ES-I3 (cell line): ENCODE results near the gene F9.

Experiments used
- H3K36me3 ChIP-seq: 2 replicates; pipeline ENCODE4 v1.6.1; 2013; ENCODE audit warnings: mild to moderate bottlenecking, low read length, control low read depth, moderate library complexity; ENCODE audit not compliant: insufficient read depth
- H3K4me1 ChIP-seq: 2 replicates; pipeline ENCODE4 v1.6.1; 2013; ENCODE audit warnings: mild to moderate bottlenecking, control low read depth, low read length; ENCODE audit not compliant: insufficient read depth
- H3K9ac ChIP-seq: 2 replicates; pipeline ENCODE4 v1.6.1; 2013; ENCODE audit warnings: low read depth, mild to moderate bottlenecking, low read length, moderate library complexity
- H3K9me3 ChIP-seq: 2 replicates; pipeline ENCODE4 v1.6.1; 2013; ENCODE audit warnings: mild to moderate bottlenecking, low read length, moderate library complexity; ENCODE audit not compliant: control insufficient read depth, insufficient read depth

The F9 gene

DNA sequence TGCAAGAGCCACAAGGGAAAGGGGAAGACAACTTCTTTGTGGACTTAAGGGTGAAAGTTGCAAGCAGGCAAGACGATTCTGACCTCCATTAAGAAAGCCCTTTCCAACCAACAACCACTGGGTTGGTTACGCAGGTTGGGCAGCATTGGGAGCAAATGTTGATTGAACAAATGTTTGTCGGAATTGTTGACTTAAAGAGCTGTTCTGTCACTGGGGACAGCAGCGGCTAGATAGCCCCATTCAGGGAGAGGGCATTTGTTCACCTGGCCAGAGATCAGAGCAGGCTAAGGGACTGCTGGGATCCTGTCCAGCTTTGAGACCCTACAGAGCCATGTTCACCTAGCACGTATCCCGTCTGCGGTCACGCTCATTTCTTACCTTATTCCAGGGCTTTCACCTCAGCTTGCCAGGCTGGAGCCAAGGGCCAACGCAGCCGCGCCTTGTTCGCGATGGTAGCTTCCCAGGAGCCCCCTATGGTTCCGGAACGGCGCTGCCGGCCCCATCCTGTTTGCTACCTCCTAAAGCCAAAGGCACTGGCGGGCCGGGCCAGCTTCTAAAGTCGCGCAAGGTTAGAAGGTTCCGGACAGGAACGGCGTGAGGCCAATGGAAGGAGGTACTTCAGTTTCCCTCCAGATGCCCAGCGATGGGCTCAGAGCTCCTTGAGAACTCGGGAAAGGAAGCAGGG lies 24.6 kb downstream of the F9 start:
- Histone ChIP-seq H3K36me3 (no peaks in the 10 kb centered on the region), H3K9me3 (no peaks in the 10 kb centered on the region), H3K9ac (no peak overlapping the region), H3K4me1 (peaks cover 4% of the 10 kb centered on the region; the same call in 1 of the 2 replicates)

DNA sequence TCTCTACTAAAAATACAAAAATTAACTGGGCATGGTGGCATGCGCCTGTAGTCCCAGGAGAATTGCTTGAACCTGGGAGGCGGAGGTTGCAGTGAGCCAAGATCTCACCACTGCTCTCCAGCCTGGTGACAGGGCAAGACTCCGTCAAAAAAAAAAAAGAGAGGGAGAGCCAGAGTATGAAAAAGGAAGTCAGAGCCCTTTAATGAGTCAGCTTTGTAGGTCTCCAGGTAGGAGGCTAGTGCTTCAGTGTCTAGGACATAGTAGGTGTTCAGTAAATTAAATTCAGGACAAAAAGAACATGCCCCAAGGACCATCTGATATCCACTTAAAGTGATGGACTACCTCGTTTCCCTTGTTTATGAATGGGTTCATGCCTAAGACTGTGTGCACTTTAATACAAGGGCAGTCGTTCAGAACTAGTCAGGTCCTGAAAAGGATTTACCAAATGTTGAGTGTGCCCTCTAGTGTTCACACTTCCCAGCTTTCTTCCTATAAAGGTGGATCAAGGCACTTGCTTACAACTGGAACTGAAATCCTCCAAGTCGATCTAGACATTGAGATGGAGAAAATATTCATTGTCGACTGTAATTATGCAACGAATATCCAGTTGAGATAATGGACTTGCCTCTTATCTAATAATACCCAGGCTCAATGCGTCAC lies 29.0 kb downstream of the F9 start:
- Histone ChIP-seq H3K36me3 (no peaks in the 10 kb centered on the region), H3K4me1 (peaks cover 4% of the 10 kb centered on the region; the same call in 1 of the 2 replicates), H3K9me3 (no peaks in the 10 kb centered on the region), H3K9ac (no peak overlapping the region)

DNA sequence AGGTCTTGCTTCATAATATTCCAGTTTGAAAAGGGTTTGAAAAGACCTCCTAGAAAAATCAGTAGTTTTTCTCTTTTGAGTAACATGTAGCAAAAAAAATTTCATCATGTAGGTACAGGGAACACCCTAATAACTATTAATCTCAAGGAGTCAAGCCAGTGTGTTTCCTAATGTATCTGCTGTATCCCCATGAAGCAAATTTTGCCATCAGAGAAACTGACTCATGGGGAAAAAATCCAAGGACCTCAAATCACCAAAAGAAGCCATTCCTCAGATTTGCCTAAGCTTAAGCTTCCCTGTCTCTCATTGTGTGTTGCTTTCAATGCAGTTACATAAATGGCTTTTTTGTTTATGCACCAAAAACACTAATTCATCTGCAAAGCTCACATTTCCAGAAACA lies 29.7 kb downstream of the F9 start:
- Histone ChIP-seq H3K9ac (no peak overlapping the region), H3K9me3 (no peaks in the 10 kb centered on the region), H3K36me3 (no peaks in the 10 kb centered on the region), H3K4me1 (peaks cover 4% of the 10 kb centered on the region; the same call in 1 of the 2 replicates)

DNA sequence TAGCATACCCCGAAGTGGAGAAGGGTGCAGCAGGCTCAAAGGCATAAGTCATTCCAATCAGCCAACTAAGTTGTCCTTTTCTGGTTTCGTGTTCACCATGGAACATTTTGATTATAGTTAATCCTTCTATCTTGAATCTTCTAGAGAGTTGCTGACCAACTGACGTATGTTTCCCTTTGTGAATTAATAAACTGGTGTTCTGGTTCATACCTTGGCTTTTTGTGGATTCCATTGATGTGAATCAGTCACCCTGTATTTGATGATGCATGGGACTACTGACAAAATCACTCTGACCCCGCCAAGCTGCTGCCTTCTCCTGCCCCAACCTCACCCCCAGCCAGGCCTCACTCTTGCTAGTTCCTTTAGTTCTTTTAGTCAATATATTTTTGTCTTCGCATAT lies 32.7 kb downstream of the F9 start:
- H3K9me3 ChIP-seq: no peaks in the 10 kb centered on the region
- peaks cover 4% of the 10 kb centered on the region; the same call in 1 of the 2 replicates for H3K4me1 ChIP-seq
- no peak overlapping the region for H3K9ac ChIP-seq
- no peaks in the 10 kb centered on the region for H3K36me3 ChIP-seq

DNA sequence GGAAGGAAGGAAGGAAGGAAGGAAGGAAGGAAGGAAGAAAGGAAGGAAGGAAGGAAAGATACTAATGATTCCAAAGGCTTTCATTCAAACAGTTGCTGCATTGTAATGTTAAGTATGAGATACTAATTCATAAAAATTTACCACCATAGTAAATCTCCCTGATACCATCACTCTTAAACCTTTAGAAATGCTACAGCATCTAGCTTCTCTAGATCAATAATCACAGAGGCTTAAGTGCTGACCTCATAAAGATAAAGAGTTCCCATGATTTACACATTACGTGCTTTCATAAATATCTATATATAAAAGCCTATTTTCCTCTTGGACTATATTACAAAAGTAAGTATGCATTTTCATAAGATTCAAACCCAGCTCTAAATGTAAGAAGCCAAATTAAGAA lies 36.4 kb downstream of the F9 start:
- Histone ChIP-seq H3K36me3 (no peaks in the 10 kb centered on the region), H3K9ac (no peak overlapping the region), H3K9me3 (no peaks in the 10 kb centered on the region), H3K4me1 (no peaks in the 10 kb centered on the region)

DNA sequence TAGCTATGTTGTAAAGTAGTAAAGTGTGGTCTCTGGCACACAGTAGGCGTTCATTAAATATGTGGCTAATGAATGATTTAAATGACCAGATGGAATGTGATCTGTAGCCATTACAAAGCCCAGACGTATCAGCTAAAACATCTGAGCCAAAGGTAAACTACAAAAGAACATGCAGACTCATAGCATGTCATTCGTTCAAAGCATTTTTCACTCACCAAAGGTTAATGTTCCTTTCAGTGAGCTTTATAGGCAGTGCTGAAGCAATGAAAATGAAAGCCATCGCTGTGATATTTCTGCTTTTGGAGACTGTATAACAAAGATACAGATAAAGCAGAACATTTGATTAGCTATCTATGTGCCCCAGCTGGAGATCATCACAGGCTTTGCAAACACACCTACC lies 50.5 kb downstream of the F9 start:
- no peaks in the 10 kb centered on the region for H3K4me1 ChIP-seq
- no peaks in the 10 kb centered on the region for H3K36me3 ChIP-seq
- H3K9me3 ChIP-seq: no peaks in the 10 kb centered on the region
- H3K9ac ChIP-seq: no peak overlapping the region

DNA sequence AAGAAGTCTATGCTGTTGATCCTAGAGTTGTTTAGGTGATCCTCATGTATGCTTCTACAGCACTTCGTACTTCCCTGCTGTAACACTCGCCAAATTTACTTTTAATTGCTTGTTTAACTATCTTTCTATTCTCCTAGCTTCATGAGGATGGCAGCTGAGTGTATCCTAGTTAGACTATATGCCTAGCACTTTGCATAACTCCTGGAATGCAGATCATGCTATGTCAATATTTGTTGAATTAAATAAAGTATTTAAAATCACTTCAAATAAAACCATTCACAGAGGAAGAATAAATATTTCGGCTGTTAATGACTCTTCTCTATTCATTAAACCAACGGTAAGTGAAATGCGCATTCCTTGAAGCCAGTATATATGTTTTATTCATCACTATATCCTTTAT lies 55.1 kb downstream of the F9 start:
- H3K36me3 ChIP-seq: no peaks in the 10 kb centered on the region
- H3K9ac ChIP-seq: no peak overlapping the region
- no peaks in the 10 kb centered on the region for H3K9me3 ChIP-seq
- H3K4me1 ChIP-seq: no peaks in the 10 kb centered on the region

DNA sequence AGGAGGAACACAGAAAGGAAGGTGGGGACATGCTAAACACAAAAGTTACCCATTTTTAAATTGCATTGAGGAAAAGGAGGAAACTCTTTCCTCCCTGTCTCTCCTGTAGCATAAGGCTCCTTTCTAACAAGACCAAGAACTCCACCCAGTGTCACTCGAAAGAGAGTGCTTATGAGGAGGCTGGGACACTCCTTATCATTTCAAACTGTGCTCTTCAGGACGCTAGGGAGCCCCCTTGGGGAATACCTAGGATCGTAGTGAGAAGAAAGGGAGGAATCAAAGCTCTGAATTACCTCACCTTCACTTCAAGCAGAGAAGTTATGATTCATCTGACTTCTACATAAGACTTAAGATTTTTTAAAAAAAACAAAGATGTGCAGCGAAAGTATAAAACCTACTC lies 65.5 kb downstream of the F9 start:
- Histone ChIP-seq H3K36me3 (no peaks in the 10 kb centered on the region), H3K9me3 (no peaks in the 10 kb centered on the region), H3K4me1 (no peaks in the 10 kb centered on the region), H3K9ac (no peak overlapping the region)

DNA sequence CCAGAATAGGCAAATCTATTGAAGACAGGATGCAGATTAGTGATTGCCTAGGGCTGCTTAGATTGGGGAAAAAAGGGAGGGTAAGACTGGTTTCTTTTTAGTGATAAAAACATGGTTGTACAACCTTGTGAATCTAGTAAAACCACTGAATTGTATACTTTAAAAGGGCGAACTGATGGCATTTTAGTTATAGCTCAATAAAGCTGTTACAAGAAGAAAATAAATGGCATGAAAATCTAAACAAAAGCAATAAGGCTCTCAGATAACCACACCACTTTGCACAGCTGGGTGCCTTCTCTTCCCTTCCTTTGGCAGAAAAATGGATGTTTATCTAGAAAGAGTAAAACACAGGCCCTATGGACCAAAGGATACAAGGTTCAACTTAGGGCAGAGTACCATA lies 69.6 kb downstream of the F9 start:
- Histone ChIP-seq H3K4me1 (no peaks in the 10 kb centered on the region), H3K9me3 (no peaks in the 10 kb centered on the region), H3K36me3 (no peaks in the 10 kb centered on the region), H3K9ac (no peak overlapping the region)
